Caki2 (cell line): Measurements from ENCODE around the gene ASB15. TPM values are rescaled to one million over a fixed set of nuclear protein-coding genes. Genes with fewer than 3 reads are reported as not detected.
"Not testable (repeated sequence)": the region's sequence is repeated elsewhere in the genome, so short reads cannot be mapped to it uniquely, and the experiment has no call there.

ENCODE experiments used
- DNase-seq: peaks from one replicate; pipeline ENCODE4 v3.0.0-alpha.2; 2015; ENCODE audit warnings: low read depth
- in situ Hi-C: cut with HindIII; loops from 2 replicates; pipeline ENCODE4 v1.10.0; 2016; ENCODE audit warnings: low sequenced_read_pairs, low pct_unique_long_range_greater_than_20kb, mixed read lengths
- total RNA-seq: library from RNA; depleted of rRNA; stranded (reverse); fragments of >200 nt; shearing (Covaris generic); gene quantifications from 2 replicates; pipeline ENCODE4 v1.2.3, GENCODE V29; 2014; ENCODE audit warnings: low replicate concordance; rRNA removed

The ASB15 gene
- total RNA-seq, result not detected in 2 replicates

GRCh38 chr7:123601530-123601929 lies at the start of gene ASB15:
Gene ASB15 (plus strand): TSS chr7:123601821. CDS start chr7:123614503, 12,682 bp downstream.
- in situ Hi-C loops, result no loop called here

GRCh38 chr7:123552134-123552533 lies 49.5 kb upstream of the ASB15 start:
- in situ Hi-C loops, DNase-seq: not testable (repeated sequence)

More at GRCh38 chr7:123601530-123601929, at the start of gene ASB15:
- DNase-seq, result no peak

- DNase-seq, result no peak
- in situ Hi-C loops, result no loop called here
Measured at GRCh38 chr7:123552641-123553040, 49.0 kb upstream of the ASB15 start.

- in situ Hi-C loops, result no loop called here
- DNase-seq, result no peak
Measured at GRCh38 chr7:123553159-123553558, 48.5 kb upstream of the ASB15 start.

GRCh38 chr7:123555484-123555883 lies 46.1 kb upstream of the ASB15 start:
- in situ Hi-C loops, result no loop called here
- DNase-seq, result no peak

GRCh38 chr7:123557016-123557397 lies 44.6 kb upstream of the ASB15 start:
- DNase-seq, result no peak
- in situ Hi-C loops, result no loop called here

GRCh38 chr7:123557398-123558288 lies 44.0 kb upstream of the ASB15 start, which contains the start of gene NDUFA5:
Gene NDUFA5 (minus strand): TSS chr7:123557818. CDS start chr7:123557795, 23 bp downstream.
- DNase-seq, result peak; percentile 92
- in situ Hi-C loops, result no loop called here

GRCh38 chr7:123558289-123558874 lies 43.2 kb upstream of the ASB15 start:
- no peak for DNase-seq
- in situ Hi-C loops, result no loop called here

GRCh38 chr7:123562121-123562520 lies 39.5 kb upstream of the ASB15 start:
- no peak for DNase-seq
- in situ Hi-C loops, result no loop called here

- no peak for DNase-seq
- in situ Hi-C loops, result no loop called here
Measured at GRCh38 chr7:123569352-123570010, 32.1 kb upstream of the ASB15 start.

GRCh38 chr7:123570390-123571182 lies 31.0 kb upstream of the ASB15 start:
- no peak for DNase-seq
- in situ Hi-C loops, result no loop called here

- in situ Hi-C loops, result no loop called here
- DNase-seq, result no peak
Measured at GRCh38 chr7:123571187-123571586, 30.4 kb upstream of the ASB15 start.

GRCh38 chr7:123571684-123572083 lies 29.9 kb upstream of the ASB15 start:
- no peak for DNase-seq
- in situ Hi-C loops, result no loop called here

GRCh38 chr7:123573341-123573740 lies 28.3 kb upstream of the ASB15 start:
- DNase-seq, result no peak
- in situ Hi-C loops, result no loop called here

- DNase-seq, result no peak
- in situ Hi-C loops, result no loop called here
Measured at GRCh38 chr7:123573896-123574467, 27.6 kb upstream of the ASB15 start.

GRCh38 chr7:123579416-123579815 lies 22.2 kb upstream of the ASB15 start:
- in situ Hi-C loops, result no loop called here
- DNase-seq, result no peak

GRCh38 chr7:123580406-123581161 lies 21.0 kb upstream of the ASB15 start:
- in situ Hi-C loops, result no loop called here
- peak; percentile 29 for DNase-seq
